ENCODE measurements around the gene INCENP. TPM values are rescaled to one million over a fixed set of nuclear protein-coding genes. Genes with fewer than 3 reads are reported as not detected.

INCENP gene
- total and polyA plus RNA-seq, 2 of the 13 experiments (the other 11 are each of a cell fraction or from before 2014, with no cell fraction given): 14.1 to 37.3 TPM

DNA sequence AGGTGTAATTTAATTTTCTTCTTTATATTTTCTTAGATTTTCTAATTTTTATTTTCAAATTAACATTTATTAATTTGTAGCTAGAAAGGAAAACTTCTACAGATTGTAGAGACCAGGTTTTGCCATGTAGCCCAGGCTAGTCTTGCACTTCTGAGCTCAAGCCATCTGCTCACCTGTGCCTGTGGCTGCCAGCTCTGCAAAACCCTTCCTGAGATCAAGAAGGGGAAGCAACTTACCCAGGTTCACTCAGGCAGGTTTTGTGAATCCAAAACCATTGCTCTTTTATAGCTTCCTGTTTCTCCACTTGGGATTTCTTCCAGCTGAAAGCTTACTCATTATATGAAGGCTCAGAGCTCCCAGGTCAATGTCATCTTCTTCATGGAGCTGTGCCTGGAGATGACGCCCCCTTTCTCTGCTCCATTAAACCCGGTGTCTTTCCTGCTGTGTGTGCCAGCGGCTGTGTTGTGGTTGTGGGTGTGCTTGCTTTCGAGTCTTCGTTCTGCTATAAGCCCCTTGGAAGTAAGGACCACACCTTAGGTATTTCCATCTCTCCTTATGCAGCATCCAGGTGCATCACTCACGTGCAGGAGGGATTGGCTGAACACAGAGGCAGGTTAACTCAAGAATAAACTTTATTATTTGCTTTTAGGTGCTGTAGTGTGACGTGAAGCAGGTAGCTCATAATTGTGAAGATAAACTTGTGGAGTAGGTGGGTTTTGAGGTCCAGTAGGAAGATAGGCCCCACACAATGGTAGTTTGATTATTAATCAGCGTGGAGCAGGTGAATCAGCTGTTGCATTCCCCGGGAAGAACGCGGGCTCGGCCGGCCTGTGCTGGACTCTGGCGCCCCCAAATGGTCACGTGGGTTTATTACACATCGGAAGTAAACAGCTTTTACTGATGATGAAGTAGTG is 42.2 kb upstream of the INCENP start:
- ATAC-seq (peak; percentile 71), DNase-seq (ENCODE audit: low spot score) (peak; percentile 46), FAIRE-seq (peak; percentile 85)
- CTCF ChIA-PET (ENCODE audit: low intra/inter-chr PET ratio, low total read pairs): interaction anchor here (0.9 to 3.9 kb wide), 4 partner anchors 135 to 284 kb away, joined by 3 to 43 read pairs (median 4); no protein-coding TSS in a partner anchor
- H3K36me3 ChIP-seq (replicated peaks in 1 of 2; ENCODE audit: control insufficient read depth in 1 of 2, insufficient read depth in 2 of 2, low read length in 2 of 2): no peaks in the 10 kb centered on the region
- no peaks in the 10 kb centered on the region for H4K20me1 ChIP-seq (ENCODE audit: insufficient read depth, low read length)
- intact Hi-C loops (cut with micrococcal nuclease; ENCODE audit: unreplicated experiment) (loop anchor here (1.0 to 2.0 kb wide), 3 partner anchors 27 to 211 kb away; no protein-coding TSS in a partner anchor), in situ Hi-C loops (cut with HindIII; ENCODE audit: extremely low pct_ligation_motif_present, low pct_unique_long_range_greater_than_20kb) (loop anchor here (10.0 kb wide), 1 partner anchor 287 kb away; the partner anchor contains the start of genes FEN1 and TMEM258)
- no TSS peak for BruUV-seq (replicated peaks)
- no peak overlapping the region for H3K9ac ChIP-seq (ENCODE audit: insufficient read depth, low read depth, low read length)
- peak overlapping the region; percentile 43 for H3K4me2 ChIP-seq (ENCODE audit: low read depth, low read length)
- H3K79me2 ChIP-seq (ENCODE audit: insufficient read depth, low read length): no peaks in the 10 kb centered on the region
- 7% methylated on average over 16 of the region's 16 CpGs for WGBS (ENCODE audit: low lambda C conversion rate)
- POLR2A ChIA-PET: interaction anchor here (0.7 to 2.1 kb wide), 10 partner anchors 18 to 289 kb away, joined by 3 to 18 read pairs (median 6); partner anchors contain the start of genes FEN1, FTH1 and TMEM258
- no peaks in the 10 kb centered on the region for H3K27me3 ChIP-seq (ENCODE audit: control insufficient read depth in 1 of 2, insufficient read depth in 2 of 2, low read length in 2 of 2)
- H2AFZ ChIP-seq (ENCODE audit: low read length): no peak overlapping the region
- no peak overlapping the region for H3K27ac ChIP-seq (ENCODE audit: extremely low read length, insufficient read depth, low read length)
- peaks cover 6% of the 10 kb centered on the region; the same call in 1 of the 2 replicates for H3K4me1 ChIP-seq (ENCODE audit: insufficient read depth, low read length)
- no peaks in the 10 kb centered on the region for H3K9me3 ChIP-seq (ENCODE audit: low read length)
- no peak overlapping the region; a peak in 1 of 6 replicates for H3K4me3 ChIP-seq (replicated peaks in 1 of 3; ENCODE audit: insufficient read depth in 1 of 3, low read depth in 2 of 3, low read length in 3 of 3)
- TF ChIP-seq CCAR2 (optimal IDR thresholded peaks at IDR 0.05; ENCODE audit: low read depth, low read length) (no peak), FOXA1 (IDR thresholded peaks at IDR 0.05) (no peak), FOXA1 (CRISPR knock-in tag; IDR thresholded peaks at IDR 0.05) (peak; percentile 69), DPF2 (CRISPR knock-in tag; IDR thresholded peaks at IDR 0.05; ENCODE audit: borderline replicate concordance, low read depth) (no peak), ZNF430 (CRISPR knock-in tag; IDR thresholded peaks at IDR 0.05) (no peak), ZNF619 (CRISPR knock-in tag; IDR thresholded peaks at IDR 0.05) (no peak), SATB2 (CRISPR knock-in tag; IDR thresholded peaks at IDR 0.05) (no peak), ZNF646 (CRISPR knock-in tag; IDR thresholded peaks at IDR 0.05) (0 out of 2 replicates have a peak, but pooled peaks have one; percentile 22), CBX2 (IDR thresholded peaks at IDR 0.05; ENCODE audit: low read depth, low read length) (no peak), CBX2 (CRISPR knock-in tag; IDR thresholded peaks at IDR 0.05; ENCODE audit: low read depth) (no peak)
- TF ChIP-seq, protein P1, sequence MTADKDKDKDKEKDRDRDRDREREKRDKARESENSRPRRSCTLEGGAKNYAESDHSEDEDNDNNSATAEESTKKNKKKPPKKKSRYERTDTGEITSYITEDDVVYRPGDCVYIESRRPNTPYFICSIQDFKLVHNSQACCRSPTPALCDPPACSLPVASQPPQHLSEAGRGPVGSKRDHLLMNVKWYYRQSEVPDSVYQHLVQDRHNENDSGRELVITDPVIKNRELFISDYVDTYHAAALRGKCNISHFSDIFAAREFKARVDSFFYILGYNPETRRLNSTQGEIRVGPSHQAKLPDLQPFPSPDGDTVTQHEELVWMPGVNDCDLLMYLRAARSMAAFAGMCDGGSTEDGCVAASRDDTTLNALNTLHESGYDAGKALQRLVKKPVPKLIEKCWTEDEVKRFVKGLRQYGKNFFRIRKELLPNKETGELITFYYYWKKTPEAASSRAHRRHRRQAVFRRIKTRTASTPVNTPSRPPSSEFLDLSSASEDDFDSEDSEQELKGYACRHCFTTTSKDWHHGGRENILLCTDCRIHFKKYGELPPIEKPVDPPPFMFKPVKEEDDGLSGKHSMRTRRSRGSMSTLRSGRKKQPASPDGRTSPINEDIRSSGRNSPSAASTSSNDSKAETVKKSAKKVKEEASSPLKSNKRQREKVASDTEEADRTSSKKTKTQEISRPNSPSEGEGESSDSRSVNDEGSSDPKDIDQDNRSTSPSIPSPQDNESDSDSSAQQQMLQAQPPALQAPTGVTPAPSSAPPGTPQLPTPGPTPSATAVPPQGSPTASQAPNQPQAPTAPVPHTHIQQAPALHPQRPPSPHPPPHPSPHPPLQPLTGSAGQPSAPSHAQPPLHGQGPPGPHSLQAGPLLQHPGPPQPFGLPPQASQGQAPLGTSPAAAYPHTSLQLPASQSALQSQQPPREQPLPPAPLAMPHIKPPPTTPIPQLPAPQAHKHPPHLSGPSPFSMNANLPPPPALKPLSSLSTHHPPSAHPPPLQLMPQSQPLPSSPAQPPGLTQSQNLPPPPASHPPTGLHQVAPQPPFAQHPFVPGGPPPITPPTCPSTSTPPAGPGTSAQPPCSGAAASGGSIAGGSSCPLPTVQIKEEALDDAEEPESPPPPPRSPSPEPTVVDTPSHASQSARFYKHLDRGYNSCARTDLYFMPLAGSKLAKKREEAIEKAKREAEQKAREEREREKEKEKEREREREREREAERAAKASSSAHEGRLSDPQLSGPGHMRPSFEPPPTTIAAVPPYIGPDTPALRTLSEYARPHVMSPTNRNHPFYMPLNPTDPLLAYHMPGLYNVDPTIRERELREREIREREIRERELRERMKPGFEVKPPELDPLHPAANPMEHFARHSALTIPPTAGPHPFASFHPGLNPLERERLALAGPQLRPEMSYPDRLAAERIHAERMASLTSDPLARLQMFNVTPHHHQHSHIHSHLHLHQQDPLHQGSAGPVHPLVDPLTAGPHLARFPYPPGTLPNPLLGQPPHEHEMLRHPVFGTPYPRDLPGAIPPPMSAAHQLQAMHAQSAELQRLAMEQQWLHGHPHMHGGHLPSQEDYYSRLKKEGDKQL (CRISPR knock-in tag; IDR thresholded peaks at IDR 0.05; ENCODE audit: low read depth): no peak

Data from HepG2 (cell line).